Stimulated activated CD4-positive, alpha-beta T cell treated with anti-CD3 and anti-CD28 coated beads, TNF-alpha, amount 100 ng/mL, for 48 hours (primary cell): Measurements from ENCODE around the gene MYO1D.
A peak's percentile ranks its signal among the peaks of the same experiment; 100 is the strongest.
"Not testable (repeated sequence)": the region's sequence is repeated elsewhere in the genome, so short reads cannot be mapped to it uniquely, and the experiment has no call there.

Source experiments
- DNase-seq, 3 donors: peaks; one replicate each; pipeline ENCODE4 v3.0.0-alpha.2; 2020; ENCODE audit warnings: low read depth in 3 of 3

The MYO1D gene

GRCh38 chr17:32533296-32533695, 343.6 kb downstream of the MYO1D start:
- no peak for DNase-seq

- no peak for DNase-seq
These were observed 347.3 kb downstream of the MYO1D start for GRCh38 chr17:32529604-32530003.

- DNase-seq: no peak
These were observed 348.1 kb downstream of the MYO1D start for GRCh38 chr17:32528825-32529224.

- no peak for DNase-seq
These were observed 349.8 kb downstream of the MYO1D start for GRCh38 chr17:32527146-32527545.

- DNase-seq: no peak
These were observed 351.8 kb downstream of the MYO1D start for GRCh38 chr17:32525122-32525521.

GRCh38 chr17:32524553-32524880, 352.4 kb downstream of the MYO1D start:
- not testable (repeated sequence) for DNase-seq

GRCh38 chr17:32523827-32524552, 352.9 kb downstream of the MYO1D start:
- DNase-seq: no peak

GRCh38 chr17:32523017-32523680, 353.8 kb downstream of the MYO1D start:
- DNase-seq: no peak

- no peak for DNase-seq
These were observed 356.1 kb downstream of the MYO1D start for GRCh38 chr17:32520737-32521404.

- DNase-seq: peak in 1 of 3 donors; percentile 58
These were observed 356.7 kb downstream of the MYO1D start for GRCh38 chr17:32520104-32520701.

- peak in 2 of 3 donors; percentile 46 to 55 for DNase-seq
These were observed 357.5 kb downstream of the MYO1D start for GRCh38 chr17:32519228-32520103.

GRCh38 chr17:32518646-32519227, 358.2 kb downstream of the MYO1D start:
- DNase-seq: no peak

- DNase-seq: no peak
These were observed 358.9 kb downstream of the MYO1D start for GRCh38 chr17:32517982-32518381.

- DNase-seq: no peak
These were observed 359.8 kb downstream of the MYO1D start for GRCh38 chr17:32516940-32517701.

- no peak for DNase-seq
These were observed 360.5 kb downstream of the MYO1D start for GRCh38 chr17:32516450-32516849.

GRCh38 chr17:32515677-32516383, 361.1 kb downstream of the MYO1D start:
- no peak for DNase-seq

GRCh38 chr17:32514606-32515005, 362.3 kb downstream of the MYO1D start:
- DNase-seq: no peak

GRCh38 chr17:32513579-32513978, 363.3 kb downstream of the MYO1D start:
- DNase-seq: no peak

- DNase-seq: no peak
These were observed 364.6 kb downstream of the MYO1D start for GRCh38 chr17:32512328-32512727.

GRCh38 chr17:32510466-32510865, 366.5 kb downstream of the MYO1D start:
- DNase-seq: no peak
